Measurements from ENCODE around the gene ABCC8. TPM values are rescaled to one million over a fixed set of nuclear protein-coding genes. Genes with fewer than 3 reads are reported as not detected.

ABCC8 gene
- total and polyA plus RNA-seq, 2 donors (not counting 3 experiments of a cell fraction or from before 2014, with no cell fraction given) = not detected

- Histone ChIP-seq H3K4me3 (replicated peaks in 1 of 3; ENCODE audit: insufficient read depth in 1 of 3, low read depth in 1 of 3, low read length in 3 of 3) (no peak overlapping the region), H3K4me1 (ENCODE audit: control insufficient read depth, extremely low read depth, insufficient read depth, low read length) (no peaks in the 10 kb centered on the region), H3K9ac (replicated peaks; ENCODE audit: extremely low read depth, insufficient read depth, low read length) (no peak overlapping the region), H3K9me1 (replicated peaks; ENCODE audit: control insufficient read depth, extremely low read depth, insufficient read depth, low read length) (no peaks in the 10 kb centered on the region), H3K79me2 (ENCODE audit: control insufficient read depth, insufficient read depth, low read length) (no peaks in the 10 kb centered on the region), H3K27ac (ENCODE audit: insufficient read depth, low read depth, low read length) (no peak overlapping the region), H3K27me3 (ENCODE audit: control insufficient read depth in 2 of 2, insufficient read depth in 2 of 2, low read length in 2 of 2) (peaks cover 0 to 3% of the 10 kb centered on the region in 2 experiments), H2AFZ (ENCODE audit: low read depth, low read length) (no peak overlapping the region), H3K9me3 (replicated peaks; ENCODE audit: control insufficient read depth, insufficient read depth, low read length) (no peaks in the 10 kb centered on the region), H3K36me3 (ENCODE audit: control insufficient read depth in 2 of 2, extremely low read depth in 1 of 2, insufficient read depth in 2 of 2, low read length in 2 of 2) (no peaks in the 10 kb centered on the region), H4K20me1 (replicated peaks; ENCODE audit: control insufficient read depth, extremely low read depth, insufficient read depth, low read length) (no peaks in the 10 kb centered on the region), H3K4me2 (ENCODE audit: insufficient read depth, low read length) (no peak overlapping the region)
- dilution Hi-C loops (cut with MboI; ENCODE audit: extremely low pct_ligation_motif_present, low sequenced_read_pairs) = no loop called here
- FAIRE-seq = no peak
- intact Hi-C loops (cut with micrococcal nuclease) = no loop called here
- ChIA-PET POLR2A (no interaction called here), CTCF (interaction anchor here (1.4 kb wide), 2 partner anchors 13 to 137 kb away, joined by 5 read pairs; no protein-coding TSS in a partner anchor)
- TF ChIP-seq GATA2 (IDR thresholded peaks at IDR 0.05; ENCODE audit: insufficient read depth, insufficient read length, low read depth, low read length) = no peak
- no peak for TF ChIP-seq MYC (IDR thresholded peaks at IDR 0.05; ENCODE audit: low read depth, low read length)
- TF ChIP-seq JUN (IDR thresholded peaks at IDR 0.05; ENCODE audit: borderline replicate concordance, insufficient read depth, insufficient read length, low read depth) = no peak
- TF ChIP-seq EZH2 (IDR thresholded peaks at IDR 0.05; ENCODE audit: borderline replicate concordance, low read depth, low read length, severe bottlenecking) = no peak
- TF ChIP-seq, protein P1, sequence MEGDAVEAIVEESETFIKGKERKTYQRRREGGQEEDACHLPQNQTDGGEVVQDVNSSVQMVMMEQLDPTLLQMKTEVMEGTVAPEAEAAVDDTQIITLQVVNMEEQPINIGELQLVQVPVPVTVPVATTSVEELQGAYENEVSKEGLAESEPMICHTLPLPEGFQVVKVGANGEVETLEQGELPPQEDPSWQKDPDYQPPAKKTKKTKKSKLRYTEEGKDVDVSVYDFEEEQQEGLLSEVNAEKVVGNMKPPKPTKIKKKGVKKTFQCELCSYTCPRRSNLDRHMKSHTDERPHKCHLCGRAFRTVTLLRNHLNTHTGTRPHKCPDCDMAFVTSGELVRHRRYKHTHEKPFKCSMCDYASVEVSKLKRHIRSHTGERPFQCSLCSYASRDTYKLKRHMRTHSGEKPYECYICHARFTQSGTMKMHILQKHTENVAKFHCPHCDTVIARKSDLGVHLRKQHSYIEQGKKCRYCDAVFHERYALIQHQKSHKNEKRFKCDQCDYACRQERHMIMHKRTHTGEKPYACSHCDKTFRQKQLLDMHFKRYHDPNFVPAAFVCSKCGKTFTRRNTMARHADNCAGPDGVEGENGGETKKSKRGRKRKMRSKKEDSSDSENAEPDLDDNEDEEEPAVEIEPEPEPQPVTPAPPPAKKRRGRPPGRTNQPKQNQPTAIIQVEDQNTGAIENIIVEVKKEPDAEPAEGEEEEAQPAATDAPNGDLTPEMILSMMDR (IDR thresholded peaks at IDR 0.05; ENCODE audit: extremely low read depth in 1 of 2, insufficient read depth in 1 of 2, low read depth in 1 of 2, low read length in 2 of 2) = no peak
- no peak for TF ChIP-seq POLR2AphosphoS5 (IDR thresholded peaks at IDR 0.05; ENCODE audit: insufficient read depth, low read depth, low read length)
- no peak for TF ChIP-seq FOS (IDR thresholded peaks at IDR 0.05; ENCODE audit: borderline replicate concordance, insufficient read depth, low read length)
- TF ChIP-seq, protein P2, sequence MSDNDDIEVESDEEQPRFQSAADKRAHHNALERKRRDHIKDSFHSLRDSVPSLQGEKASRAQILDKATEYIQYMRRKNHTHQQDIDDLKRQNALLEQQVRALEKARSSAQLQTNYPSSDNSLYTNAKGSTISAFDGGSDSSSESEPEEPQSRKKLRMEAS (IDR thresholded peaks at IDR 0.05; ENCODE audit: insufficient read depth, insufficient read length) = no peak
- no peak for TF ChIP-seq POLR2A (IDR thresholded peaks at IDR 0.05; ENCODE audit: low read depth, low read length)
- DNase-seq (ENCODE audit: low read depth, low spot score) = no peak
- BruUV-seq (replicated peaks) = no TSS peak
Measured at GRCh38 chr11:17521106-17521900, 44.7 kb upstream of the ABCC8 start.

Data from endothelial cell of umbilical vein (primary cell).